Spleen (tissue), 7 donors: ENCODE data around the gene TM4SF20.

ENCODE experiments used
- POLR2AphosphoS5 ChIP-seq, 3 donors: sonication (generic); formaldehyde crosslinking; IDR thresholded peaks; one replicate each; pipeline ENCODE4 v1.5.1; 2017; ENCODE audit warnings: antibody characterized with exemption in 3 of 3
- TF ChIP-seq, protein P1 (sequence below), 11 experiments: fragments of 200-600 bp in 7 of 11; fragments of 450-650 bp in 4 of 11; sonication (generic) in 4 of 11; IDR thresholded peaks in 8 of 11; conservative IDR thresholded peaks in 3 of 11; 1 replicate in 7 of 11; 2 replicates in 4 of 11; pipeline versions ENCODE4 v1.4.0 to v1.8.0; 2016 to 2021; ENCODE audit warnings: antibody characterized with exemption in 11 of 11, inconsistent platforms in 4 of 11, mild to moderate bottlenecking in 1 of 11
- donor health status: DM: no; HTN: no; CAD: no; lungs with moderate emphysema.
- donor health status: DM: no; HTN: no; CAD: no.
- donor health status: DM: no; HTN: no; CAD: no.

DNA sequence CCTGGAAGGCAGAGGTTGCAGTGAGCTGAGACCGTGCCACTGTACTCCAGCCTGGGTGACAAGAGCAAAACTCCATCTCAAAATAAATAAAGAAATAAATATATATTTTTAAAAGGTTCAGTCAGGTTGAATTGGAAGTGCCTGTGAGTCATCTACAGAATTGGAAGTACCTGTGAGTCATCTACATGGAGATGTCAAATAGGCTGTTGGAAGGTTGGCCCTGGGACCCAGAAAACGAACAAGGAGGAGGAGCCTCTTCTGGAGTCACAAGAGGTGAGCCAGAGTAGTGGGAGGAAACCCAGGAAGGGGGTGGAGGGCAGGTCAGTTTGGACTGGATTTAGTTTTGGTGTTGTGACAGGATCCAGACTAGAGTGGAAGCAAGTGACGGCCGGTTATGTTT, 23.9 kb upstream of the TM4SF20 start:
- TF ChIP-seq, protein P1, sequence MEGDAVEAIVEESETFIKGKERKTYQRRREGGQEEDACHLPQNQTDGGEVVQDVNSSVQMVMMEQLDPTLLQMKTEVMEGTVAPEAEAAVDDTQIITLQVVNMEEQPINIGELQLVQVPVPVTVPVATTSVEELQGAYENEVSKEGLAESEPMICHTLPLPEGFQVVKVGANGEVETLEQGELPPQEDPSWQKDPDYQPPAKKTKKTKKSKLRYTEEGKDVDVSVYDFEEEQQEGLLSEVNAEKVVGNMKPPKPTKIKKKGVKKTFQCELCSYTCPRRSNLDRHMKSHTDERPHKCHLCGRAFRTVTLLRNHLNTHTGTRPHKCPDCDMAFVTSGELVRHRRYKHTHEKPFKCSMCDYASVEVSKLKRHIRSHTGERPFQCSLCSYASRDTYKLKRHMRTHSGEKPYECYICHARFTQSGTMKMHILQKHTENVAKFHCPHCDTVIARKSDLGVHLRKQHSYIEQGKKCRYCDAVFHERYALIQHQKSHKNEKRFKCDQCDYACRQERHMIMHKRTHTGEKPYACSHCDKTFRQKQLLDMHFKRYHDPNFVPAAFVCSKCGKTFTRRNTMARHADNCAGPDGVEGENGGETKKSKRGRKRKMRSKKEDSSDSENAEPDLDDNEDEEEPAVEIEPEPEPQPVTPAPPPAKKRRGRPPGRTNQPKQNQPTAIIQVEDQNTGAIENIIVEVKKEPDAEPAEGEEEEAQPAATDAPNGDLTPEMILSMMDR (IDR thresholded peaks at IDR 0.05 in 8 of 11, conservative IDR thresholded peaks at IDR 0.05 in 3 of 11): no peak
- no peak for TF ChIP-seq POLR2AphosphoS5 (IDR thresholded peaks at IDR 0.05)
